K562 (cell line): ENCODE results near the gene QRFP. TPM values are rescaled to one million over a fixed set of nuclear protein-coding genes. Genes with fewer than 3 reads are reported as not detected.

ENCODE experiments used
- ARID1B ChIP-seq: fragments of 450-650 bp; IDR thresholded peaks from 2 replicates; pipeline ENCODE4 v1.6.1; 2016; ENCODE audit warnings: antibody characterized with exemption, mild to moderate bottlenecking, inconsistent platforms
- ARID2 ChIP-seq: fragments of 450-650 bp; IDR thresholded peaks from 2 replicates; pipeline ENCODE4 v1.6.1; 2017; ENCODE audit warnings: antibody characterized with exemption, mild to moderate bottlenecking
- CHD2 ChIP-seq: IDR thresholded peaks from 2 replicates; pipeline ENCODE4 v1.6.1; 2011; ENCODE audit warnings: low read depth, low read length
- CREM ChIP-seq: IDR thresholded peaks from 2 replicates; pipeline ENCODE4 v1.6.1; 2014; ENCODE audit warnings: antibody characterized with exemption, low read depth
- CTCFL ChIP-seq: IDR thresholded peaks from 2 replicates; pipeline ENCODE4 v1.6.1; 2011; ENCODE audit warnings: borderline replicate concordance, low read depth, mild to moderate bottlenecking, moderate library complexity, low read length; ENCODE audit not compliant: insufficient read depth, poor library complexity, severe bottlenecking
- E2F1 ChIP-seq: sonication (generic); formaldehyde crosslinking; IDR thresholded peaks from 2 replicates; pipeline ENCODE4 v1.8.1; 2023; ENCODE audit warnings: mild to moderate bottlenecking, missing genetic modification reagents, moderate library complexity
- GTF2A2 ChIP-seq: IDR thresholded peaks from 2 replicates; pipeline ENCODE4 v1.6.1; 2016; ENCODE audit warnings: mild to moderate bottlenecking, missing genetic modification characterization, missing compliant biosample characterization
- GTF2F1 ChIP-seq: IDR thresholded peaks from 2 replicates; pipeline ENCODE4 v1.6.1; 2011; ENCODE audit warnings: low read depth, low read length, improper control_type of control experiment
- MCM3 ChIP-seq: fragments of 450-650 bp; IDR thresholded peaks from 2 replicates; pipeline ENCODE4 v1.6.1; 2016
- SFPQ ChIP-seq: fragments of 200-400 bp; formaldehyde crosslinking; IDR thresholded peaks from 2 replicates; pipeline ENCODE4 v1.6.1; 2017; ENCODE audit warnings: mild to moderate bottlenecking, low read depth, low read length, moderate library complexity
- SMC3 ChIP-seq: conservative IDR thresholded peaks from 2 replicates; pipeline ENCODE4 v1.6.1; 2011; ENCODE audit warnings: low read depth, low read length, improper control_type of control experiment; ENCODE audit not compliant: insufficient read depth
- STAG1 ChIP-seq: sonication (generic); formaldehyde crosslinking; IDR thresholded peaks from 2 replicates; pipeline ENCODE4 v1.5.0; 2020; ENCODE audit warnings: missing genetic modification reagents, borderline replicate concordance
- TCFL5 ChIP-seq: fragments of 250-450 bp; sonication (Bioruptor Pico); conservative IDR thresholded peaks from 2 replicates; pipeline ENCODE4 v1.6.1; 2021; ENCODE audit warnings: mild to moderate bottlenecking, moderate library complexity, matching md5 sums
- ZC3H8 ChIP-seq: fragments of 450-650 bp; IDR thresholded peaks from 2 replicates; pipeline ENCODE4 v1.6.1; 2017
- ZNF24 ChIP-seq: fragments of 450-650 bp; IDR thresholded peaks from 2 replicates; pipeline ENCODE4 v1.6.1; 2016
- ZNF445 ChIP-seq: fragments of 250-450 bp; sonication (Bioruptor Pico); IDR thresholded peaks from 2 replicates; pipeline ENCODE4 v1.4.0; 2020; ENCODE audit warnings: low read depth, mild to moderate bottlenecking, moderate library complexity
- polyA plus RNA-seq, 8 experiments: library from polyadenylated mRNA; depleted of rRNA in 4 of 8; stranded (reverse) in 5 of 8; unstranded in 3 of 8; fragments of >200 nt; fragmentation: Nextera tagmentation in 2 of 8; fragmentation: Illumina TruSeq in 1 of 8; extraction: Ambion mirVana in 2 of 8; extraction: Trizol in 1 of 8; gene quantifications; 2 replicates each; pipeline versions ENCODE4 v1.2.1 to v1.2.3, GENCODE V29; 2011 to 2014; ENCODE audit warnings: inconsistent platforms in 1 of 8, missing spikeins in 1 of 8
- total RNA-seq, 7 experiments: library from RNA; depleted of rRNA in 6 of 7; stranded (reverse); fragments of >200 nt in 6 of 7; fragmentation: Illumina TruSeq in 2 of 7; extraction: Trizol in 2 of 7; gene quantifications; 2 replicates each; pipeline versions ENCODE4 v1.2.1 to v1.2.3, GENCODE V29; 2011 to 2021; ENCODE audit warnings: low replicate concordance in 1 of 7
- TF ChIP-seq, protein P1 (sequence below), 2 experiments: fragments of 450-650 bp in 1 of 2; sonication (generic) in 1 of 2; formaldehyde crosslinking in 1 of 2; IDR thresholded peaks in 1 of 2; conservative IDR thresholded peaks in 1 of 2; 2 replicates each; pipeline versions ENCODE4 v1.6.1 to v1.8.1; 2016 to 2023; ENCODE audit warnings: mild to moderate bottlenecking in 2 of 2, moderate library complexity in 2 of 2, inconsistent platforms in 1 of 2, missing genetic modification reagents in 1 of 2

The QRFP gene
- total and polyA plus RNA-seq, 9 of the 15 experiments (the other 6 are each of a cell fraction or from before 2014, with no cell fraction given) = not detected

GRCh38 chr9:130918101-130918825, 21.7 kb upstream of the QRFP start (continued):
- TF ChIP-seq ZNF445 (CRISPR knock-in tag) (no peak), CREM (no peak), SFPQ (no peak), SMC3 (0 out of 2 replicates have a peak, but pooled peaks have one; percentile 4), STAG1 (no peak), CHD2 (peak; percentile 25; the same call in 1 of the 2 replicates), GTF2F1 (no peak; the same call in 1 of the 2 replicates), ARID2 (no peak), E2F1 (no peak), ZNF24 (no peak), TCFL5 (CRISPR knock-in tag) (no peak), GTF2A2 (tag) (no peak), CTCFL (no peak), MCM3 (no peak), ZC3H8 (no peak), ARID1B (no peak)
- TF ChIP-seq, protein P1, sequence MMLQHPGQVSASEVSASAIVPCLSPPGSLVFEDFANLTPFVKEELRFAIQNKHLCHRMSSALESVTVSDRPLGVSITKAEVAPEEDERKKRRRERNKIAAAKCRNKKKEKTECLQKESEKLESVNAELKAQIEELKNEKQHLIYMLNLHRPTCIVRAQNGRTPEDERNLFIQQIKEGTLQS (IDR thresholded peaks at IDR 0.05) = no peak
- TF ChIP-seq, protein P1 (CRISPR knock-in tag; conservative IDR thresholded peaks at IDR 0.05) = peak; percentile 6; the same call in 1 of the 2 replicates
